Measurements from ENCODE around the gene IQCH.
"Not testable (repeated sequence)": the region's sequence is repeated elsewhere in the genome, so short reads cannot be mapped to it uniquely, and the experiment has no call there.

The IQCH gene

DNA sequence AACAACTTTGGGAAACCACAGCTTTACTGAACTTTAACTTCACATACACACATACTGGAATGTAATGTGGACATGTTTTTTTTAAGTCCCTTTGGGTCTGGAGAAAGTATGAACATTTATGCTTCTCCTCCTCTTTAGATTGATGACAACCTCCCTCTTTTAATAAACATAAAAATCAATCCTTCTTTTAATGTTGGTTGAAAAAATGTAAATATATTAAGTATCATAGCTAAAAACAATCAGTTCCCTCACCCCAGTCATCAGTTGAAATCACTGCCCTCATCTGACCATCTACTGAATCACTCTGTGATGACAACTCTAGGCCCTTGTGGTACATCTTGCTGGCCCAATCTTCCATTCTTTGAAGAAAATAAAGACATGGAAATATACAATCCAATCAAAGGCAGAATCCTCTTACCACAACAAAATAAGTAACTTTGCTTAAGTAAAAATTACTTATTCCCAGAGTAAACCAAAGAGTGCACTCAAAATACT lies 6.5 kb upstream of the IQCH start:
- FAIRE-seq: no peak

- no peak for FAIRE-seq
Measured at GRCh38 chr15:67249830-67250229, 4.8 kb upstream of the IQCH start.

- FAIRE-seq: no peak
Measured at GRCh38 chr15:67251318-67251717, 3.3 kb upstream of the IQCH start.

DNA sequence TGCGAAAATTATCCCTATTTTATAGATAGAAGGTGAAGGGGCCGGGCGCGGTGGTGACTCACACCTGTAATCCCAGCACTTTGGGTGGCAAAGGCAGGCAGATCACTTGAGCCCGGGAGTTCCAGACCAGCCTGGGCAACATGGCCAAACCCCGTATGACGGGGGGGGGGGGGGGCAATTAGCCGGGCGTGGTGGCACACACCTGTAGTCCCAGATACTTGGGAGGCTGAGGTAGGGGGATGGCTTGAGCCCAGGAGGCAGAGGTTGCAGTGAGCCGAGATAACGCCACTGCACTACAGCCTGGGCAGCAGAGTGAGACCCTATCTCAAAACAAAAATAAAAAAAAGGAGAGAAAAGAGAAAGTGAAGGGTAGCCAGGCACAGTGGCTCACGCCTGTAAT lies 1.5 kb upstream of the IQCH start:
- no peak for FAIRE-seq

DNA sequence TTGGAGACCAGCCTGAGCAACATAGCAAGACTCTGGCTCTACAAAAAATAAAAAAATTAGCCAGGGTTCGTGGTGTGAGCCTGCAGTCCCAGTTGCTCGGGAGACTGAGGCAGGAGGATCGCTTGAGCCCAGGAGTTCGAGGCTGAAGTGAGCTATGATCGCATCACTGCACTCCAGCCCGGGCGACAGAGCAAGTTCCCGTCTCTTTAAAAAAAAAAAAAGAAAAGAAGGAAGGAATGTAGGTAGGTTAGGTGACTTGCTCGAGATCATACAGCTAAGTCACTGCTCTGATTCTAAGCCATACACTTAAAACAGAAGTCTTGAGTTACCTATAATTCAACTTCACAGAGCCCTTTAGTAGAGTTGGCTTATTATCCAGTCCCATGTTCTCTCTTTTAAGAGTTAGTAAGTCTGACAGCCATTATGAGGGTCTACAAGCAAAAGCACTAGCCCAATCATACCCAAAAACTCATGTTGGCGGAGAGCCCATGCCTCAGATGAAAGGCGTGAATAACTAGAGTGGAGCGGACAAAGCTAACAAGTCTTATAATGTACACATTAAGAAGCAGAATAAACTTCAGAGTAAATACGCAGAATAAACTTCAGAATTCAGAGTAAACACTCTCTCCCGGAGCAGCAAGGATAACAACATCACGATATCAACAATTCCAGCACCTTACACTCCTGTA lies 893 bp upstream of the IQCH start:
- FAIRE-seq: peak; percentile 51

DNA sequence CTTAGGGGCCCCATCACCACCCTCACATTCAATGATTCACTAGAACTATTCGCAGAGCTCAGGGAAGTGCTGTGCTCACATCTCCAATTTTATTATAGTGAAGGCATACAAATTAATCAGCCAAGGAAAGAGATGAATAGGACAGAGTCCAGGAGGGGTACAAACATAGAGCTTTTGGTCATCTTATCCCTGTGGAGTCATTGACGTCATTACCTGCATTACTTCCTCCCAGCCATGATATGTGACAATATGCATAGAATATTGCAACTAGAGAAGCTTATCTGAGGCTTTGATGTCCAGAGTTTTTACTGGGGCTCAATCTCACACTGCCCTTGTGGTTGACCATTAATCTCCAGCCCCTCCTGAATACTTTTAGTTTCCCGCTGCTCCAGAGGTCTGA lies 1.5 kb downstream of the IQCH start:
- FAIRE-seq: no peak

DNA sequence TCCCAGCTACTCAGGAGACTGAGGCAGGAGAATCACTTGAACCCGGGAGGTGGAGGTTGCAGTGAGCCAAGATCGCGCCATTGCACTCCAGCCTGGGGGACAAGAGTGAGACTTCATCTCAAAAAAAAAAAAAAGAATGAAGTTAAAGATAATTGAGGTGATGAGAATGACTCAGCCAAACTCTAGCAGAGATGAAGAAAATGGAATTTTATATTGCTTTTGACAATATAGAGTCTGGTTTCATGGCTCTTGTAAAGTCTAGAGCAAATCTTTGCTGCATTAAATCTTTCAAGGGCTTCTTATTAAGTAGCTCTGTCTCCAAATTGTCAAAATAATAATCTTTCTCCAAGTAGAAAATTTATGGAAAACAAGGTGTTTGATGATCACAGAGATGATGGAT lies 3.8 kb downstream of the IQCH start:
- not testable (repeated sequence) for FAIRE-seq

DNA sequence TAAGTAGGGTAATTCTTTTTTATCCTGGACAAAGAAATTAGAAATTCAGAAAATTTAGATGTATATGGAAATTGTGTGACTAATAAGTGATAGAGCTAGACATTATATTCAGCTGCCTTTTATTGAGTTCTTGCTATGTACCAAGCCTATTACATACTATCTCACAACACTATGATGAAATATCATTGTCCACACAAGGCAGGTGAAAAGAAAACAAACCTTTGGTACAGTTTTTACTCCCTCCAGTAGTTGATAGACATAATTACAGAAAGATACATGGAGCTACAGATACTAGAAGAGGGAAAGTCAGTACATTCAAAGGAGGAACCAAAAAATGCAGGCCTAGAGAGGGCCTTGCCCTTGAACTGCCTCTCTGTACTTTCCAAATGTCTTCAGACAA lies 4.8 kb downstream of the IQCH start:
- FAIRE-seq: no peak

DNA sequence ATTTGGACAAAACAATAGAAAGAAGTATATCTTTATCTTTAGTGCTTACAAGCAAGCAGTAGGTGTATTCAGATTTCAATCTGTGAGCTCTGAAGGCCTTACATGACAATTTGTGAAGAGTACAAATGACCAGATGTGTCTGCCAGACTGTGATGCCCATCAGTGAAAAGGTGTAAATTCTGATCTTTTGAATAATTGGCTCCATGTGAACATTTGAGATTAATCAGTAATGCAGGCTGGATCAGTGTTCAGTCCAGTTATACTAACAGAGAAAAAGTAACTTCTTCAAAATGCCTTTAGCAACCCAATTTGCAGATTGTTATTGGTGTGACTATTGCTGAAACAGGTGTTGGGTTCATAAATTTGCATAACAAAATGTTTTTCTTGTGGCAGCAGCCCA lies 5.2 kb downstream of the IQCH start:
- FAIRE-seq: no peak

DNA sequence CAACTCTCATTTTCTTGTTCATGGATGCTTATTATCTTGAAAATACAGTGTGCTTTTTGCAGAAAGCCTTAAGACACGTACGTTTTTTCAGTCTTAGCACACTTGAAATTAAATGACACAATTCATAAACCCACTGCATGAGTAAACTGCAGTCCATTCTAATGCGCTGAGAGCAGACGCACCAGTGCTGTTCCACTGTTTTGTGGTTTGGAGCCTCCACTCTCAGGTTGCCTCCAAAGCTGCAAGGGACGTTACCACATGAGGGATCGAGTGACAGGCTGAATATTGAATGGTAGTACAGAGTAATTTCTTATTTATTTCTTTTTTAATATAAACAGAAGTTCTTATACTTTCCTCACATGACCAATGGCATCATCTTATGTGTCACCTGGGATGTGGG lies 12.3 kb downstream of the IQCH start:
- FAIRE-seq: no peak

- no peak for FAIRE-seq
Measured at GRCh38 chr15:67267440-67267839, 12.9 kb downstream of the IQCH start.

GRCh38 chr15:67267951-67268941 lies 13.7 kb downstream of the IQCH start:
- FAIRE-seq: no peak

- FAIRE-seq: no peak
Measured at GRCh38 chr15:67274236-67274635, 19.6 kb downstream of the IQCH start.

- FAIRE-seq: no peak
Measured at GRCh38 chr15:67276666-67277065, 22.1 kb downstream of the IQCH start.

GRCh38 chr15:67280217-67280616 lies 25.6 kb downstream of the IQCH start:
- FAIRE-seq: no peak

GRCh38 chr15:67281714-67282113 lies 27.1 kb downstream of the IQCH start:
- FAIRE-seq: no peak

GRCh38 chr15:67285625-67286024 lies 31.0 kb downstream of the IQCH start:
- not testable (repeated sequence) for FAIRE-seq

GRCh38 chr15:67286400-67286799 lies 31.8 kb downstream of the IQCH start:
- not testable (repeated sequence) for FAIRE-seq

DNA sequence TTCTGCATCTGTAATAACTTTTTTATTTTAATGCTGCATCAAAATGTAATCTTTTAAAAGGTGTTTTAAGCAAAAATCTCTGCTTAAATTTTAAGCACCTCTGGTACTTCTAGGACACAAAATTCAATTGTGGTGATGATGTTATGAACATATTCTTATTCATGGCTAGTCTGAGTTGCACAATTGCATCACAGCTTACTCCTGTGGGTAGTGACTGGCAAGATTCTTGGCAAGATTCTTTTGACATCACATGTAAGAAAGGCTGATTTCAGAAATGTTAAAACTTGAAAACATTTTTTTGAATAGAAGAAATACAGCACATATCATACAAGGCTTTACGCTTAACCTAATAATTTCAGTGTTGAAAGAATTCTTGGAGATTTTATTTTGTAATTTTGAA lies 35.7 kb downstream of the IQCH start:
- FAIRE-seq: no peak

DNA sequence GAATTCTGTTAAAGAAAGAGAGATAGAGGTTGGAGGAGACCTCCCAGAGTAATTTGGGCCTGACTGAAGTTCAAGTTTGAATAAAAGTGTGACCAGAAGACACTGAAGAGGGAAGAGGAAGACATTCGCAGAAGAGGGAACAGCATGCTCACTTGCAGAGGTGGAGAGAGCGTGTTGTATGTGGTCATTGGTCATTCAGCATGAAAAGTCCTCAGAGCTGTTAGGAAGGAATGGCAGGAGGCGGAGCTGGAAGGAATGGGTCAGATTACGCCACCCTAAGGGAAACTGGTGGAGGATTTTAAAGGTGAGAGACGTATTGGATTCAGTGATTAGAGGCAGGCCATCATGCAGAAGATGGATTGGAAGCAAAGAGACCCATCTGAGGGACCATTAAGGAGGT lies 41.6 kb downstream of the IQCH start:
- no peak for FAIRE-seq

GRCh38 chr15:67296684-67297083 lies 42.1 kb downstream of the IQCH start:
- no peak for FAIRE-seq

GRCh38 chr15:67300266-67301025 lies 45.9 kb downstream of the IQCH start:
- no peak for FAIRE-seq
